ENCODE data around the gene ECHDC1.

DNA sequence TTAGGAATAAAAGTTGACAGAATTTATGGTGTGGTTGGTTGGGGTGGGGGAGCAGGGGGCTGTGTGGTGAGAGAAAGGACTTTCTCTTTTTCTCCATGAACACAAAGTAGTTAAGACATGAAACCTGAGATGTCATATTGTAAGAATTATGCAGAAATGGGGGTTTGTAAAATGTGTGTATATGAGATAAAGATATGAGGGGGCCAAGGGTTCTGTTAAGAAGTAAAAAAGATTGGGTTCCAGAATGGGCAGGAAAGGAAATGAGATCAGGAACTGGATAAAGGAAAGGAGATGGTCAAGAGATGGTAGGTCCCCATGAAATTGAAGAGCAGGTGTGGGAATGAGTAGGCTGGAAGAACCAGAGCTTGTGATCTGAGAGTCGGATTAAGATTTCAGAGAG lies 67.1 kb downstream of the ECHDC1 start:
- TF ChIP-seq, protein P1, sequence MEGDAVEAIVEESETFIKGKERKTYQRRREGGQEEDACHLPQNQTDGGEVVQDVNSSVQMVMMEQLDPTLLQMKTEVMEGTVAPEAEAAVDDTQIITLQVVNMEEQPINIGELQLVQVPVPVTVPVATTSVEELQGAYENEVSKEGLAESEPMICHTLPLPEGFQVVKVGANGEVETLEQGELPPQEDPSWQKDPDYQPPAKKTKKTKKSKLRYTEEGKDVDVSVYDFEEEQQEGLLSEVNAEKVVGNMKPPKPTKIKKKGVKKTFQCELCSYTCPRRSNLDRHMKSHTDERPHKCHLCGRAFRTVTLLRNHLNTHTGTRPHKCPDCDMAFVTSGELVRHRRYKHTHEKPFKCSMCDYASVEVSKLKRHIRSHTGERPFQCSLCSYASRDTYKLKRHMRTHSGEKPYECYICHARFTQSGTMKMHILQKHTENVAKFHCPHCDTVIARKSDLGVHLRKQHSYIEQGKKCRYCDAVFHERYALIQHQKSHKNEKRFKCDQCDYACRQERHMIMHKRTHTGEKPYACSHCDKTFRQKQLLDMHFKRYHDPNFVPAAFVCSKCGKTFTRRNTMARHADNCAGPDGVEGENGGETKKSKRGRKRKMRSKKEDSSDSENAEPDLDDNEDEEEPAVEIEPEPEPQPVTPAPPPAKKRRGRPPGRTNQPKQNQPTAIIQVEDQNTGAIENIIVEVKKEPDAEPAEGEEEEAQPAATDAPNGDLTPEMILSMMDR (IDR thresholded peaks at IDR 0.05; ENCODE audit: low read depth, low read length) = no peak
- TF ChIP-seq POLR2A (IDR thresholded peaks at IDR 0.05; ENCODE audit: extremely low read depth, insufficient read length) (no peak), MYC (IDR thresholded peaks at IDR 0.05; ENCODE audit: low read depth, low read length) (no peak)
- TF ChIP-seq, protein P2, sequence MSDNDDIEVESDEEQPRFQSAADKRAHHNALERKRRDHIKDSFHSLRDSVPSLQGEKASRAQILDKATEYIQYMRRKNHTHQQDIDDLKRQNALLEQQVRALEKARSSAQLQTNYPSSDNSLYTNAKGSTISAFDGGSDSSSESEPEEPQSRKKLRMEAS (IDR thresholded peaks at IDR 0.05; ENCODE audit: low read depth, low read length) = no peak
